Activated CD8-positive, alpha-beta memory T cell treated with anti-CD3 and anti-CD28 coated beads, Interleukin-2, amount 50 U/mL, for 24 hours (primary cell): ENCODE results near the gene LRRIQ1.
"Not testable (repeated sequence)": the region's sequence is repeated elsewhere in the genome, so short reads cannot be mapped to it uniquely, and the experiment has no call there.

Experiments used
- DNase-seq: peaks from one replicate; pipeline ENCODE4 v3.0.0-alpha.2; 2020; ENCODE audit errors: extremely low read depth

Gene LRRIQ1

GRCh38 chr12:85186236-85186635, 150.1 kb downstream of the LRRIQ1 start:
- no peak for DNase-seq

- no peak for DNase-seq
Observed at GRCh38 chr12:85188619-85189018, 152.5 kb downstream of the LRRIQ1 start.

- no peak for DNase-seq
Observed at GRCh38 chr12:85190728-85191127, 154.6 kb downstream of the LRRIQ1 start.

GRCh38 chr12:85203809-85204208, 167.7 kb downstream of the LRRIQ1 start:
- DNase-seq: not testable (repeated sequence)

GRCh38 chr12:85206543-85206942, 170.4 kb downstream of the LRRIQ1 start:
- DNase-seq: no peak

GRCh38 chr12:85224339-85224738, 188.2 kb downstream of the LRRIQ1 start:
- DNase-seq: not testable (repeated sequence)

GRCh38 chr12:85225501-85225900, 189.3 kb downstream of the LRRIQ1 start:
- DNase-seq: no peak

GRCh38 chr12:85237327-85237726, 201.2 kb downstream of the LRRIQ1 start:
- DNase-seq: no peak

GRCh38 chr12:85244561-85244960, 208.4 kb downstream of the LRRIQ1 start:
- DNase-seq: no peak

GRCh38 chr12:85253853-85254252, 217.7 kb downstream of the LRRIQ1 start:
- no peak for DNase-seq

- no peak for DNase-seq
Observed at GRCh38 chr12:85257671-85258070, 221.5 kb downstream of the LRRIQ1 start.

GRCh38 chr12:85260447-85260846, 224.3 kb downstream of the LRRIQ1 start:
- no peak for DNase-seq

GRCh38 chr12:85260896-85261295, 224.7 kb downstream of the LRRIQ1 start:
- DNase-seq: no peak

GRCh38 chr12:85266356-85266755, 230.2 kb downstream of the LRRIQ1 start:
- no peak for DNase-seq

- no peak for DNase-seq
Observed at GRCh38 chr12:85273381-85274314, 237.5 kb downstream of the LRRIQ1 start.

- DNase-seq: no peak
Observed at GRCh38 chr12:85274315-85274651, 238.1 kb downstream of the LRRIQ1 start.

GRCh38 chr12:85275374-85275773, 239.2 kb downstream of the LRRIQ1 start:
- DNase-seq: no peak

GRCh38 chr12:85277191-85277590, 241.0 kb downstream of the LRRIQ1 start:
- DNase-seq: no peak

- DNase-seq: no peak
Observed at GRCh38 chr12:85277900-85278597, 241.9 kb downstream of the LRRIQ1 start.

- DNase-seq: no peak
Observed at GRCh38 chr12:85278598-85279448, 242.7 kb downstream of the LRRIQ1 start.

- no peak for DNase-seq
Observed at GRCh38 chr12:85279449-85280164, 243.5 kb downstream of the LRRIQ1 start.
